Panc1 (cell line): Measurements from ENCODE around the gene C5orf46. TPM values are rescaled to one million over a fixed set of nuclear protein-coding genes. Genes with fewer than 3 reads are reported as not detected.

Experiments
- ATAC-seq: fragments of 200-7000 bp; cut with Tn5 transposase; 2 replicates; pipeline ENCODE4 v1.9.1; 2020; ENCODE audit warnings: mild to moderate bottlenecking, moderate library complexity
- BruUV-seq: library from RNA; stranded (reverse); fragments of 400-500 nt; replicated peaks from 2 replicates; lab custom pipeline; 2021; lab: Mats Ljungman, UMichigan
- CTCF ChIA-PET: fragments of 300-600 bp; sonication (Branson Sonifier 250); formaldehyde crosslinking; loops from one replicate; lab custom pipeline; 2022; ENCODE audit warnings: antibody characterized with exemption; lab: Charles Lee
- POLR2A ChIA-PET: fragments of 300-600 bp; sonication (Branson Sonifier 250); formaldehyde crosslinking; loops from one replicate; lab custom pipeline; 2022; ENCODE audit warnings: antibody characterized with exemption; lab: Charles Lee
- DNase-seq: peaks from one replicate; pipeline ENCODE4 v3.0.0-alpha.2; 2010; ENCODE audit warnings: low read depth, low spot score
- H3K27ac ChIP-seq: 2 replicates; pipeline ENCODE4 v1.5.1; 2011; ENCODE audit warnings: mild to moderate bottlenecking, low read length, inconsistent platforms
- H3K27me3 ChIP-seq: fragments of 200-500 bp; sonication (Bioruptor generic); 2 replicates; pipeline ENCODE4 v1.6.0; 2014; ENCODE audit warnings: low read length, inconsistent platforms; ENCODE audit not compliant: control insufficient read depth, insufficient read depth
- H3K36me3 ChIP-seq: fragments of 200-500 bp; sonication (Bioruptor generic); 2 replicates; pipeline ENCODE4 v1.5.1; 2014; ENCODE audit warnings: inconsistent platforms, mild to moderate bottlenecking, low read length, moderate library complexity; ENCODE audit not compliant: control insufficient read depth, insufficient read depth
- H3K4me1 ChIP-seq: 2 replicates; pipeline ENCODE4 v1.5.1; 2011; ENCODE audit warnings: inconsistent platforms, mild to moderate bottlenecking, low read length, moderate library complexity; ENCODE audit not compliant: control insufficient read depth, insufficient read depth
- H3K4me3 ChIP-seq, 2 experiments: 2 replicates each; pipeline ENCODE4 v1.5.1; 2011 to 2012; ENCODE audit warnings: low read depth in 2 of 2, low read length in 2 of 2, mild to moderate bottlenecking in 2 of 2, inconsistent platforms in 1 of 2, moderate library complexity in 1 of 2
- H3K9me3 ChIP-seq: fragments of 200-500 bp; sonication (Bioruptor generic); 2 replicates; pipeline ENCODE4 v1.5.1; 2014; ENCODE audit warnings: low read depth, mild to moderate bottlenecking, inconsistent platforms, low read length, moderate library complexity; ENCODE audit not compliant: control insufficient read depth, insufficient read depth
- POLR2AphosphoS5 ChIP-seq: IDR thresholded peaks from 2 replicates; pipeline ENCODE4 v1.6.1; 2012; ENCODE audit warnings: mild to moderate bottlenecking, low read depth, low read length, moderate library complexity
- SIN3A ChIP-seq: IDR thresholded peaks from 2 replicates; pipeline ENCODE4 v1.6.1; 2012; ENCODE audit warnings: low read depth, mild to moderate bottlenecking, low read length, moderate library complexity, borderline replicate concordance; ENCODE audit not compliant: insufficient read depth
- TCF7L2 ChIP-seq: IDR thresholded peaks from 2 replicates; pipeline ENCODE4 v1.6.1; 2011; ENCODE audit warnings: mild to moderate bottlenecking, low read depth, low read length, inconsistent platforms
- in situ Hi-C: cut with HindIII; loops from 2 replicates; pipeline ENCODE4 v1.10.0; 2016; ENCODE audit warnings: low sequenced_read_pairs, low pct_unique_long_range_greater_than_20kb
- intact Hi-C: fragments of 100-400 bp; cut with micrococcal nuclease; formaldehyde crosslinking; loops from one replicate; pipeline ENCODE4 v1.10.0; 2022; ENCODE audit not compliant: unreplicated experiment
- total RNA-seq: library from RNA; stranded (reverse); gene quantifications from one replicate; pipeline ENCODE4 v1.2.1, GENCODE V29; 2021; ENCODE audit not compliant: unreplicated experiment
- TF ChIP-seq, protein P1 (sequence below): fragments of 450-650 bp; IDR thresholded peaks from 2 replicates; pipeline ENCODE4 v1.5.1; 2017; ENCODE audit warnings: mild to moderate bottlenecking
- TF ChIP-seq, protein P2 (sequence below), 2 experiments: IDR thresholded peaks; 2 replicates each; pipeline ENCODE4 v1.6.1; 2011 to 2012; ENCODE audit warnings: low read depth in 2 of 2, control low read depth in 1 of 2, low read length in 1 of 2, mild to moderate bottlenecking in 1 of 2, moderate library complexity in 1 of 2; ENCODE audit not compliant: insufficient read depth in 1 of 2

Gene C5orf46
- total RNA-seq, 1 experiment from 2014 or later, result not detected

DNA sequence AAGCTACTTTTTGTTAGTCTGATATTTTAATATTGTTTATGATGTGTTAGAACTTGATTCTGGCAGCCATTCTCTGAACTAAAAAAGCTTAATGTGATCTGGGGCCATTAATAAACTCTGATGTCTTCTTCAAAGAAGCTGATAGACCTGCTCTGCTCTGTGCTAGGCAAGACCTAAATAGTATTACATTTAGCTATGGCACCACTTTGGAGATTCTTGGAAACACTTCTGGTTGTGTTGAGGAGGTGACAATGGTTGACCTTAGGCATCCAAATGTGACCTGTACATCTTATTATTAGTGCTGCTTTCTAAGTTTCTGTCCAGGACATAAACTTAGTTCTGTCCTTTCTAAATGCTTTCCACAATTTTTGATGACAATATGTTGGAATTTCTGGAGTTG, 49.5 kb downstream of the C5orf46 start:
- TF ChIP-seq SIN3A (no peak), POLR2AphosphoS5 (no peak), TCF7L2 (no peak)
- TF ChIP-seq, protein P1, sequence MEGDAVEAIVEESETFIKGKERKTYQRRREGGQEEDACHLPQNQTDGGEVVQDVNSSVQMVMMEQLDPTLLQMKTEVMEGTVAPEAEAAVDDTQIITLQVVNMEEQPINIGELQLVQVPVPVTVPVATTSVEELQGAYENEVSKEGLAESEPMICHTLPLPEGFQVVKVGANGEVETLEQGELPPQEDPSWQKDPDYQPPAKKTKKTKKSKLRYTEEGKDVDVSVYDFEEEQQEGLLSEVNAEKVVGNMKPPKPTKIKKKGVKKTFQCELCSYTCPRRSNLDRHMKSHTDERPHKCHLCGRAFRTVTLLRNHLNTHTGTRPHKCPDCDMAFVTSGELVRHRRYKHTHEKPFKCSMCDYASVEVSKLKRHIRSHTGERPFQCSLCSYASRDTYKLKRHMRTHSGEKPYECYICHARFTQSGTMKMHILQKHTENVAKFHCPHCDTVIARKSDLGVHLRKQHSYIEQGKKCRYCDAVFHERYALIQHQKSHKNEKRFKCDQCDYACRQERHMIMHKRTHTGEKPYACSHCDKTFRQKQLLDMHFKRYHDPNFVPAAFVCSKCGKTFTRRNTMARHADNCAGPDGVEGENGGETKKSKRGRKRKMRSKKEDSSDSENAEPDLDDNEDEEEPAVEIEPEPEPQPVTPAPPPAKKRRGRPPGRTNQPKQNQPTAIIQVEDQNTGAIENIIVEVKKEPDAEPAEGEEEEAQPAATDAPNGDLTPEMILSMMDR, result no peak
- TF ChIP-seq, protein P2, sequence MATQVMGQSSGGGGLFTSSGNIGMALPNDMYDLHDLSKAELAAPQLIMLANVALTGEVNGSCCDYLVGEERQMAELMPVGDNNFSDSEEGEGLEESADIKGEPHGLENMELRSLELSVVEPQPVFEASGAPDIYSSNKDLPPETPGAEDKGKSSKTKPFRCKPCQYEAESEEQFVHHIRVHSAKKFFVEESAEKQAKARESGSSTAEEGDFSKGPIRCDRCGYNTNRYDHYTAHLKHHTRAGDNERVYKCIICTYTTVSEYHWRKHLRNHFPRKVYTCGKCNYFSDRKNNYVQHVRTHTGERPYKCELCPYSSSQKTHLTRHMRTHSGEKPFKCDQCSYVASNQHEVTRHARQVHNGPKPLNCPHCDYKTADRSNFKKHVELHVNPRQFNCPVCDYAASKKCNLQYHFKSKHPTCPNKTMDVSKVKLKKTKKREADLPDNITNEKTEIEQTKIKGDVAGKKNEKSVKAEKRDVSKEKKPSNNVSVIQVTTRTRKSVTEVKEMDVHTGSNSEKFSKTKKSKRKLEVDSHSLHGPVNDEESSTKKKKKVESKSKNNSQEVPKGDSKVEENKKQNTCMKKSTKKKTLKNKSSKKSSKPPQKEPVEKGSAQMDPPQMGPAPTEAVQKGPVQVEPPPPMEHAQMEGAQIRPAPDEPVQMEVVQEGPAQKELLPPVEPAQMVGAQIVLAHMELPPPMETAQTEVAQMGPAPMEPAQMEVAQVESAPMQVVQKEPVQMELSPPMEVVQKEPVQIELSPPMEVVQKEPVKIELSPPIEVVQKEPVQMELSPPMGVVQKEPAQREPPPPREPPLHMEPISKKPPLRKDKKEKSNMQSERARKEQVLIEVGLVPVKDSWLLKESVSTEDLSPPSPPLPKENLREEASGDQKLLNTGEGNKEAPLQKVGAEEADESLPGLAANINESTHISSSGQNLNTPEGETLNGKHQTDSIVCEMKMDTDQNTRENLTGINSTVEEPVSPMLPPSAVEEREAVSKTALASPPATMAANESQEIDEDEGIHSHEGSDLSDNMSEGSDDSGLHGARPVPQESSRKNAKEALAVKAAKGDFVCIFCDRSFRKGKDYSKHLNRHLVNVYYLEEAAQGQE (IDR thresholded peaks at IDR 0.05; ENCODE audit: insufficient read depth in 1 of 2, low read depth in 2 of 2, low read length in 1 of 2), result no peak
- Histone ChIP-seq H3K36me3 (no peaks in the 10 kb centered on the region), H3K4me1 (no peaks in the 10 kb centered on the region), H3K9me3 (no peaks in the 10 kb centered on the region), H3K27me3 (no peaks in the 10 kb centered on the region), H3K27ac (no peak overlapping the region), H3K4me3 (no peak overlapping the region)
- DNase-seq (no peak), ATAC-seq (no peak)
- intact Hi-C loops, result loop anchor here (1.0 kb wide), 1 partner anchor 78 kb away; no protein-coding TSS in a partner anchor
- BruUV-seq, result no TSS peak
- ChIA-PET CTCF (no interaction called here), POLR2A (no interaction called here)
- in situ Hi-C loops, result no loop called here

DNA sequence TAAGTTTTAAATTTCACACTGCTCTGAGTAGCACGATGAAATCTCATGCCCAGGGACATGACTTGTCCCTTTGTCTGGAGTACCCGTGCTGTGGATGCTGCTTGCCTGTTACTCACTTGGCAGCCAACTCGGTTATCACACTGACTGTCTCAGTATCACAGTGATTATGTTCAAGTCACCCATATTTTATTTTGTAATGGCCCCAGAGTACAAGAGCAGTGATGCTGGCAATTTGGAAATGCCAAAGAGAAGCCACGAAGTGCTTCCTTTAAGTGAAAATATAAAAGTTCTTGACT, 50.6 kb downstream of the C5orf46 start:
- TF ChIP-seq POLR2AphosphoS5, result no peak
- TF ChIP-seq, protein P1, result no peak
- no peak for TF ChIP-seq SIN3A
- TF ChIP-seq, protein P2 (IDR thresholded peaks at IDR 0.05; ENCODE audit: insufficient read depth in 1 of 2, low read depth in 2 of 2, low read length in 1 of 2), result no peak
- TF ChIP-seq TCF7L2, result no peak
- ATAC-seq, result no peak
- Histone ChIP-seq H3K27ac (no peak overlapping the region), H3K27me3 (no peaks in the 10 kb centered on the region), H3K4me3 (no peak overlapping the region), H3K36me3 (no peaks in the 10 kb centered on the region), H3K9me3 (no peaks in the 10 kb centered on the region), H3K4me1 (no peaks in the 10 kb centered on the region)
- CTCF ChIA-PET, result interaction anchor here (1.1 kb wide), 1 partner anchor 227 kb away, joined by 4 read pairs; no protein-coding TSS in a partner anchor
- DNase-seq, result no peak
- BruUV-seq, result no TSS peak
- in situ Hi-C loops (no loop called here), intact Hi-C loops (no loop called here)
- POLR2A ChIA-PET, result no interaction called here
